Measurements from ENCODE around the gene TREM1. TPM values are rescaled to one million over a fixed set of nuclear protein-coding genes. Genes with fewer than 3 reads are reported as not detected.
A peak's percentile ranks its signal among the peaks of the same experiment; 100 is the strongest.

TREM1 gene
- 1.3 TPM for total RNA-seq

GRCh38 chr6:41286544-41287346 is at the start of gene TREM1:
Gene TREM1 (minus strand): TSS chr6:41286682. CDS start chr6:41286655, 27 bp downstream.
- peak; percentile 44 for DNase-seq (ENCODE audit: low spot score)

GRCh38 chr6:41335943-41336342 is 49.5 kb upstream of the TREM1 start:
- no peak for DNase-seq (ENCODE audit: low spot score)

- DNase-seq (ENCODE audit: low spot score), result no peak
Observed at GRCh38 chr6:41335296-41335695, 48.8 kb upstream of the TREM1 start, which contains the start of gene NCR2. Gene NCR2 (plus strand): TSS chr6:41335608. CDS start chr6:41335877, 269 bp downstream.

- DNase-seq (ENCODE audit: low spot score), result no peak
Observed at GRCh38 chr6:41334482-41335040, 48.1 kb upstream of the TREM1 start.

- no peak for DNase-seq (ENCODE audit: low spot score)
Observed at GRCh38 chr6:41332842-41333736, 46.6 kb upstream of the TREM1 start.

- no peak for DNase-seq (ENCODE audit: low spot score)
Observed at GRCh38 chr6:41332241-41332640, 45.8 kb upstream of the TREM1 start.

- no peak for DNase-seq (ENCODE audit: low spot score)
Observed at GRCh38 chr6:41331401-41332150, 45.1 kb upstream of the TREM1 start.

GRCh38 chr6:41327177-41327576 is 40.7 kb upstream of the TREM1 start:
- DNase-seq (ENCODE audit: low spot score), result no peak

- DNase-seq (ENCODE audit: low spot score), result no peak
Observed at GRCh38 chr6:41326092-41326491, 39.6 kb upstream of the TREM1 start.

GRCh38 chr6:41325446-41326066 is 39.1 kb upstream of the TREM1 start:
- DNase-seq (ENCODE audit: low spot score), result no peak

- no peak for DNase-seq (ENCODE audit: low spot score)
Observed at GRCh38 chr6:41321183-41321582, 34.7 kb upstream of the TREM1 start.

- DNase-seq (ENCODE audit: low spot score), result peak; percentile 71
Observed at GRCh38 chr6:41318654-41319565, 32.4 kb upstream of the TREM1 start.

GRCh38 chr6:41318261-41318653 is 31.8 kb upstream of the TREM1 start:
- DNase-seq (ENCODE audit: low spot score), result no peak

- no peak for DNase-seq (ENCODE audit: low spot score)
Observed at GRCh38 chr6:41315943-41316620, 29.6 kb upstream of the TREM1 start.

- DNase-seq (ENCODE audit: low spot score), result no peak
Observed at GRCh38 chr6:41315203-41315602, 28.7 kb upstream of the TREM1 start.

- DNase-seq (ENCODE audit: low spot score), result peak; percentile 40
Observed at GRCh38 chr6:41306187-41306854, 19.8 kb upstream of the TREM1 start.

GRCh38 chr6:41302638-41303037 is 16.2 kb upstream of the TREM1 start:
- no peak for DNase-seq (ENCODE audit: low spot score)

- no peak for DNase-seq (ENCODE audit: low spot score)
Observed at GRCh38 chr6:41298785-41299502, 12.5 kb upstream of the TREM1 start.

Measured in mucosa of gallbladder (tissue), 1 donor.